GM06990 (cell line): ENCODE measurements around the gene COX10.

Experiments
- DNase-seq: peaks from one replicate; pipeline ENCODE4 v3.0.0-alpha.2; 2011; ENCODE audit not compliant: insufficient read length; ENCODE audit errors: extremely low read depth
- H3K27me3 ChIP-seq: replicated peaks from 2 replicates; pipeline ENCODE4 v1.6.0; 2011; ENCODE audit warnings: low read length; ENCODE audit not compliant: control insufficient read depth, insufficient read depth
- H3K36me3 ChIP-seq: 2 replicates; pipeline ENCODE4 v1.5.1; 2011; ENCODE audit warnings: low read length; ENCODE audit not compliant: control insufficient read depth, insufficient read depth
- H3K4me3 ChIP-seq: replicated peaks from 2 replicates; pipeline ENCODE4 v1.5.1; 2011; ENCODE audit warnings: low read depth, mild to moderate bottlenecking, control low read depth, low read length
- TF ChIP-seq, protein P1 (sequence below): IDR thresholded peaks from 2 replicates; pipeline ENCODE4 v1.5.1; 2011; ENCODE audit warnings: low read length, control low read depth, mild to moderate bottlenecking, inconsistent platforms; ENCODE audit not compliant: insufficient read depth, poor library complexity, severe bottlenecking

The COX10 gene

DNA sequence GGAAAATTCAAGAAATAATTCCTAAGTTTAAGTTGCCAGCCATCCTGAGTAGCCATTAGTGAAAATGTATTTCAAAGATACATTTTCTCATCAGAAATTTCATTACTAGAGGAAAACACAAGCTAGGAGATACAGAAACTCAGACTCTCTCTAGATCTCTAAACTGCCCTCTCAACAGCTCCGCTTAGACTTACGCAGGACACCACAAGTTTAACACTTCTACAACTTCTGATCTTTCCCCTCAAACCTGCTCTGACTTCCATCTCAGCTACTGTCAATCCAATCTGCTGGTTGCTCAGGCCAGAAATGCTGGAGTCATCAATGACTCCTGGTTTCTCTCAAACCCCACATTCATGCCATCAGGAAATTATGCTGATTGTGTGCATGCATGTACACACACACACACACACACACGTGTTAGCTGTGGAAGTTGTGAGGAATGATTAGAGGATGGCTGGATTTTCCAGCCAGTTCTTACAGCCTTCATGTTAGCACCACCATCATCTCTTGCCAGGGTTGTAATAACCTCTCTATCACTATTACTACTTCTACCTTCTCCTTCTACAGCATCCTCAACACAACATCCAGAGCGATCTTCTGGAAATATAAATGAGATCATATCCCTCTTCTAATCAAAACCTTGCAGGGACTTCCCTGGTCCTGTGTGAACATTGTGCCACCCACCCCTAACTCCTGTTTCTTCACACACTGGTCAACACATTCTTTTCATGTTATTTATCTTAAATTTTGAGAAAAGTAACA lies 47.1 kb downstream of the COX10 start:
- H3K27me3 ChIP-seq, result no peaks in the 10 kb centered on the region
- no peak for DNase-seq
- no peak overlapping the region for H3K4me3 ChIP-seq
- H3K36me3 ChIP-seq, result no peaks in the 10 kb centered on the region
- TF ChIP-seq, protein P1, sequence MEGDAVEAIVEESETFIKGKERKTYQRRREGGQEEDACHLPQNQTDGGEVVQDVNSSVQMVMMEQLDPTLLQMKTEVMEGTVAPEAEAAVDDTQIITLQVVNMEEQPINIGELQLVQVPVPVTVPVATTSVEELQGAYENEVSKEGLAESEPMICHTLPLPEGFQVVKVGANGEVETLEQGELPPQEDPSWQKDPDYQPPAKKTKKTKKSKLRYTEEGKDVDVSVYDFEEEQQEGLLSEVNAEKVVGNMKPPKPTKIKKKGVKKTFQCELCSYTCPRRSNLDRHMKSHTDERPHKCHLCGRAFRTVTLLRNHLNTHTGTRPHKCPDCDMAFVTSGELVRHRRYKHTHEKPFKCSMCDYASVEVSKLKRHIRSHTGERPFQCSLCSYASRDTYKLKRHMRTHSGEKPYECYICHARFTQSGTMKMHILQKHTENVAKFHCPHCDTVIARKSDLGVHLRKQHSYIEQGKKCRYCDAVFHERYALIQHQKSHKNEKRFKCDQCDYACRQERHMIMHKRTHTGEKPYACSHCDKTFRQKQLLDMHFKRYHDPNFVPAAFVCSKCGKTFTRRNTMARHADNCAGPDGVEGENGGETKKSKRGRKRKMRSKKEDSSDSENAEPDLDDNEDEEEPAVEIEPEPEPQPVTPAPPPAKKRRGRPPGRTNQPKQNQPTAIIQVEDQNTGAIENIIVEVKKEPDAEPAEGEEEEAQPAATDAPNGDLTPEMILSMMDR, result no peak

- peak; percentile 17 for DNase-seq
- Histone ChIP-seq H3K36me3 (no peaks in the 10 kb centered on the region), H3K4me3 (no peak overlapping the region), H3K27me3 (no peaks in the 10 kb centered on the region)
- TF ChIP-seq, protein P1, result no peak
Observed at GRCh38 chr17:14118951-14119350, 49.6 kb downstream of the COX10 start.

DNA sequence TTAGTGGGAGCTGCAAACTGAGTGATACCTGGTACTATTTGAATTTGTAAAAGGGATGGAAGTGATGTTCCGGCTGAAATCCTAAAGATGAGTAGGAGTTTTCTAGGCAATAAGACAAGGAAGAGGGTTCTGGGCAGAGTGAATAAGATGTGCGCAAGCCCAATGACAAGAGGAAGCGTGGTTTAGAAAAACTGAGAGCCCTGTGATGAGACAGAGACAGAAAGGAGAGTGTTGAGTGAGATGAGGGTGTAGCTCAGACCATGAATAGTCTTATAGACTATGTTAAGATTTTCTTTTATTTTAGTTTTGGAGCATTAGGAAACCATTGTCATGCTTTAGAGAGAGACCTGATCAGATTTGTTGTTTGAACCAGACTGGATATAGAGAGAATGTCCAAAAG lies 50.2 kb downstream of the COX10 start:
- Histone ChIP-seq H3K27me3 (no peaks in the 10 kb centered on the region), H3K36me3 (no peaks in the 10 kb centered on the region), H3K4me3 (no peak overlapping the region)
- DNase-seq, result no peak
- TF ChIP-seq, protein P1, result no peak

DNA sequence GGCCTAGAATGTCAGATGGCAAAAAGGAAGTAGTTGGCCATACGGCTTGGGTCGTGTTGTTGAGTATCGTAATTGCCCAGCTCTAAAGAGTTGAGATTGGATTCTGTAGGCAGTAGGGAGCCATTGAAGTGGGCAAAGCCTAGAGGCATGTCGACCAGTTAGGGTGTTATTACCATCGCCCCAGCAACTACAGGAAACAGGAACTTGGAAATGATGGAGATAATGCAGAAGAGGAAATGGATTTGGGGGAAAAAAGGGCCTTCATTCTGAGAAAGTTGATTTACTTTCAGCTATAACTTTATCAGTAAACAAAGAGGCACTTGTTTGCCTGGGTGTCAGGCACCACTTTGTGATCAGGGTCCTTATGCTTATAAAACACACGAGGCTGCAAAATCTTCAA lies 52.6 kb downstream of the COX10 start:
- TF ChIP-seq, protein P1, result no peak
- Histone ChIP-seq H3K36me3 (no peaks in the 10 kb centered on the region), H3K4me3 (no peak overlapping the region), H3K27me3 (no peaks in the 10 kb centered on the region)
- DNase-seq, result no peak

DNA sequence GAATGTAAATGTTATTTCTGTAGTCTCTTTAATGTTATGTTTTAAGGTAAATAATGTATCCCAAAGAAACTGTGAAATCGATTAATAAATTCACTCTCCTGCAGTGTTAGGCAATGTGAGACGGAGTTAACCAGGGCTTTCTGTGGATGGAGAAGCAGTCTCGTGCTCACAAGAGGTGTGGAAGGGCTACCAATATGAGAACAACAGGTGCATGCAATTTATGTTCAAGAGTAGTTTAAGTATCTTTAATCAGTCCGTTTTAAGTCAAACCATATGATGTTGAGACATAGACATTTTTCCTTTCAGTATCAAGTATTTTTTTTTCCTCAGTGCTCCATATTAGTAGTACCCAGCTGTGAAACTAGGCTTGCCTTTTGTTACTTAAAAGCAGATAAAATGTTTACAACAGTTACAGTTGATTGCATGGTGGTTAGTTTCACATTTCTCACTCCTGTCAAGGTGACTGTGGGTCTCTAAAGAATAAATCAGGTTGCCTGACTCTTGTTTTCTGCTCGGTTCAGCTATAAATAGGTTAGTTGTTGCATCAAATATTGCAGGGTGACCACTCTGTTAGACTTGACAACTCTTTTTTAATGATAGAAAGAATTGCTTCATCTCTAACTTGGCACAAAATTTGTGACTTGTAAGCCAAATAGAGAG lies 54.4 kb downstream of the COX10 start:
- Histone ChIP-seq H3K4me3 (no peak overlapping the region), H3K27me3 (no peaks in the 10 kb centered on the region), H3K36me3 (no peaks in the 10 kb centered on the region)
- TF ChIP-seq, protein P1, result no peak
- peak; percentile 9 for DNase-seq
